Measurements from ENCODE around the gene DLG5.
A peak's percentile ranks its signal among the peaks of the same experiment; 100 is the strongest.

DLG5 gene

GRCh38 chr10:77911535-77912123 is 14.9 kb downstream of the DLG5 start:
- peak; percentile 62 for DNase-seq

DNA sequence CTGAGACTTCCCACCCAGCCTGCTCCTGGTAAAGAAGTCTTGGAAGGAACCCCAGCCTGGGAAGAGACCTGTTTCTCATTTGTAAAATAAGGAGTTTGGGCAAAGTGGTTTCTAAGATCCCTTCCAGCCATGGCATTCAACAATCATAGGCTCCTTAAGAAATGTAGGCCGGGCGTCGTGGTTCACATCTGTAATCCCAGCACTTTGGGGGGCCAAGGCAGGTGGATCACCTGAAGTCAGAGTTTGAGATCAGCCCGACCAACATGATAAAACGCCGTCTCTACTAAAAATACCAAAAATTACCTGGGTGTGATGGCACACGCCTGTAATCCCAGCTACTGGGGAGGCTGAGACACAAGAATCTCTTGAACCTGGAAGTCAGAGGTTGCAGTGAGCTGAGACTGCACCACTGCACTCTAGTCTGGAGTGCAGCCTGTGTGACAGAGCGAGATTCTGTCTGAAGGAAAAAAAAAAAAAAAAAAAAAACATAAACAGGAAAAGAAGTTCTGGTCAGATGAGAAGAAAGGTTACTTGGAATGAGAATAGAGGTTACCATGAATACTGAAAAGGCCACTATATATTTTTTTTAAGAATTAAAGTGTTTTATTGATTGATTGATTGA is 15.9 kb downstream of the DLG5 start:
- no peak for DNase-seq

GRCh38 chr10:77909749-77910375 is 16.7 kb downstream of the DLG5 start:
- DNase-seq, result no peak

DNA sequence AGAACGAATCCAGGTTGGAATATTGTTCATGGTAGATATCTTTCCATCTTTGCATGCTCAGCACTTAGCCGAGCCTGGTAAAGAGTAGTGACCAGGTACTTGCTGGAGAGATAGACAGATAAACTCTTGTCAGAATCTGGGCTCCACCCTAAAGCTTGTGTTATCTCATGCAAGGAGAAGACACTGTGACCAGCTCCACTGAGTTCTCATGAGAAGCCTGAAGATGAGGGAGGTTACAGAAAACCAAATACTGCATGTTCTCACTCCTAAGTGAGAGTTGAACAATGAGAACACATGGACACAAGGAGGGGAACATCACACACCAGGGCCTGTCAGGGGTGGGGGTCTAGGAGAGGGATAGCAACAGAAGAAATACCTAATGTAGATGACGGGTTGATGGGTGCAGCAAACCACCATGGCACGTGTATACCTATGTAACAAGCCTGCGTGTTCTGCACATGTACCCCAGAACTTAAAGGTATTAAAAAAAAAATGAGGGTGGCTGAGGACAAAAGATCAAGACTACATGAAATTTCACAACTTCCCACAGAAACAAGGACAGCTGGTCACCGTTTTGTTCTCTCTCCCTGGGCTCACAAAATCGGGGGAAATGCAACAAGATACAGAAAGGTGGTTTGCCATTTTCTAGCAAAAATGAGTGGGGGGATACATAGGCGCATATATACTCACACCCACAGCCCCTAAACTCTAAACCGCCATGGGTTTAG is 17.4 kb downstream of the DLG5 start:
- no peak for DNase-seq

GRCh38 chr10:77907900-77908717 is 18.4 kb downstream of the DLG5 start:
- no peak for DNase-seq

DNA sequence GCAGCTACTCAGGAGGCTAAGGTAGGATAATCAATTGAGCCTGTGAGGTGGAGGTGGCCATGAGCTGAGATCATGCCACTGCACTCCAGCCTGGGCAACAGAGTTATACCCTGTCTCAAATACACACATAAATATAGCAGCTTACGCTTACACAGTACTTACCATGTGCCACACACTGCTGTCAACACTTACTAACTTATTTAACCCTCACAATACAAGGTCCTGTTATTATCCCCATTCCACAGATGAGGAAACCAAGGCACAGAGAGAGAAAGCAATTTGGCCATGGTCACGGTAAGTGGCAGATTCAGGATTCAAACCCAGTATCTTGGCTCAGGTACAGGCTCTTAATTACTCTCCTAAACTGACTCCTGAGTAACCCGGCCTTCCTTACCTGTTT is 19.1 kb downstream of the DLG5 start:
- no peak for DNase-seq

- no peak for DNase-seq
Observed at GRCh38 chr10:77906951-77907421, 19.6 kb downstream of the DLG5 start.

- DNase-seq, result no peak
Observed at GRCh38 chr10:77905781-77906180, 20.8 kb downstream of the DLG5 start.

DNA sequence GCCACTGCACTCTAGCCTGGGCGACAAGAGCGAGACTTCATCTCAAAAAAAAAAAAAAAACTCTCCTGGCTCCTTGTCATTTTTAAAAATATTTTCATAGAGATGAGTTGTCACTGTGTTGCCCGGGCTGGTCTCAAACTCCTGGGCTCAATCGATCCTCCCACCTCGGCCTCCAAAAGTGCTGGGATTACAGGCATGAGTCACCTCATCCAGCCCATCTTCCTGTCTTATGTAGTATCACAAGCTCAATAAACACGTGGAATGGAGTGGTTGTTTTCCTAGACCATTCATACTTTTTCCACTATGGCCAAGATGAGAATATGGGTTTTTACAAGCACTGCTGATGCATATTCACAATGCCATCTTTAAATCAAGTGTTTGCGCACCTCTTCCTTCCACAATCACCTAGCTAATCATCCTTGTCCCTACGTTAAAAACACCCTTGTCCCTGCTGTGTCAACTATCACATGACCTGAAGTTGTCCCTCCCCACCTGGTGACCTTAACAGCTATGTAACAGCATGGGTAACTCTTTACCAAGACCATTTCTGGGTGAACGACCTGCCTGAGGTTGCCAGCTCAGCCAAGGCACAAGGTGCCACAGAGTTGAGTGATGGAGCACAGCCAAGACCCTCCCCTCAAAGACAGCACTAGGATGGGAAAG is 21.3 kb downstream of the DLG5 start:
- no peak for DNase-seq

DNA sequence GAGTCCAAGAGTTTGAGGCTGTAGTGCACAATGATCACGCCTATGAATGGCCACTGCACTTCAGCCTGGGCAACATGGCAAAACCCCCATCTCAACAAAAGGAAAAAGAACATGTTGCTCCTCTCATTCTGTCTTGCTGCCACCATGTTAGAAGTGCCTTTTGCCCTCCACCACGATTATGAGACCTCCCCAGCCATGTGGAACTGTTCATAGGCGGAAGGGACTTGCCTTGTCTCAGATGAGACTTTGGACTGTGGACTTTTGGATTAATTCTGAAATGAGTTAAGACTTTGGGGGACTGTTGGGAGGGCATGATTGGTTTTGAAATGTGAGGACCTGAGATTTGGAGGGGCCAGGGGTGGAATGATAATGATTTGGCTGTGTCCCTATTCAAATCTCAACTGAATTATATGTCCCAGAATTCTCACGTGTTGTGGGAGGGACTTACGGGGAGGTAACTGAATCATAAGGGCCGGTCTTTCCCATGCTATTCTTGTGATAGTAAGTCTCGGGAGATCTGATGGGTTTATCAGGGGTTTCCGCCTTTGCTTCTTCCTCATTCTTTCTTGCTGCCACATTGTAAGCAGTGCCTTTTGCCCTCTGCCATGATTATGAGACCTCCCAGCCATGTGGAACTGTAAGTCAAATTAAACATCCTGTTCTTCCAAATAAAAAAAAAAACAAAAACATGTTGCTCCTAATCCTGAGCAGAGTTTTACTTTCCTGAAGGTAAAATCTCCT is 22.3 kb downstream of the DLG5 start:
- DNase-seq, result no peak

- DNase-seq, result no peak
Observed at GRCh38 chr10:77902159-77902558, 24.4 kb downstream of the DLG5 start.

- no peak for DNase-seq
Observed at GRCh38 chr10:77901743-77902142, 24.8 kb downstream of the DLG5 start.

GRCh38 chr10:77899690-77900089 is 26.9 kb downstream of the DLG5 start:
- DNase-seq, result no peak

DNA sequence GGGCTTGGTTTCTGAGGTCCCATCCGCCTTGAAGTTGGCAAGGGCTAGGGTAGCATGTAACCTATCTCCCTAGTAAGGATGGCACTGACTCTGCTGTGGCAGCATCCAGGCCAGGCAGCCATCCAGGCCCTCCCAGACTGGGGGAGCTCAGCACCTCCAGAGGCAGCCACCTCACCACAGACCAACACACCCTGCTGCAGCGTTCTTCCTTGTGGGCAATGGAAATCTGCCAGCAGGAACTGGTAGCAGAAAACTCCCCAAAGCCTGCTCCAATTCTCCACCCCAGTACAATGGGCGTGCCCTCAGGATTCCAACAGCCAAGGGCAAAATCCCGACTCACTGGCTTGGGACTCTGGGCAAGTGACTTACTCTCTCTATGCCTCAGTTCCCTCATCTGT is 27.5 kb downstream of the DLG5 start:
- DNase-seq, result peak; percentile 65

- DNase-seq, result no peak
Observed at GRCh38 chr10:77898323-77899079, 28.1 kb downstream of the DLG5 start.

DNA sequence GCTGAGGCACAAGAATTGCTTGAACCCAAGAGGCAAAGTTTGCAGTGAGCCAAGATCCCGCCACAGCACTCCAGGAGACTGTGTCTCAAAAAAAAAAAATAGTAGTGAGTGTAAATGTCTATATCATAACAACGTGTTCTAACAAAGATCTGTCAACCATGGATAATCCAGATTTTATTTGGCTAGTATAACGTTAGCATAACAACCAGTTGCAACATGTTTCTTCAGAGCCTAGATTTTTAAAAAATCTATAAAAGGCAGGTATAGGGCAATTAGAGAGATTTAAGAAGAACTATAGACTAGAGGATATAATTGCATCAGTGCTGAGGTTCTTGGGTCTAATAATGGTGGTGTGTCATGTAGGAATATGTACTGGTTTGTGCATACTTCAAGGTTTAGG is 30.5 kb downstream of the DLG5 start:
- no peak for DNase-seq

- DNase-seq, result no peak
Observed at GRCh38 chr10:77894058-77894457, 32.5 kb downstream of the DLG5 start.

DNA sequence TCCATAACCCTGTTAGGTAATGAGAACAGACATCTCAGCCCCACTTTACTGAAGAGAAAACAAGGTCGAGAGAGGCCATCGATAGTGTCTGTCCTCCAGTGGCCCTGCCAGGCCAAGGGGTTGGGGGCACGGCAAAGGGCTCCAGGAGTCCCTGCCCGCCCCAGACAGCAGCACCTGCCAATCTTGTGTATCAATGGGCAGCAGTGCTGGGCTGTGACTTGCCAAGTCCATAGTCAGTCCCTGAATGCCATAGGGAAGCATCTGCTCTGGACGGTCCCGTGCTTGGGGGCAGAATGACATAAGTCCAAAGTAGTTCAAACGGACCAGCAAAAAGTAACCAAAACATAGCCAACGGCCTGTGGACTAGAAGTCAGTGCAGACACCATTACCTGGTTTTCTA is 33.2 kb downstream of the DLG5 start:
- DNase-seq, result no peak

DNA sequence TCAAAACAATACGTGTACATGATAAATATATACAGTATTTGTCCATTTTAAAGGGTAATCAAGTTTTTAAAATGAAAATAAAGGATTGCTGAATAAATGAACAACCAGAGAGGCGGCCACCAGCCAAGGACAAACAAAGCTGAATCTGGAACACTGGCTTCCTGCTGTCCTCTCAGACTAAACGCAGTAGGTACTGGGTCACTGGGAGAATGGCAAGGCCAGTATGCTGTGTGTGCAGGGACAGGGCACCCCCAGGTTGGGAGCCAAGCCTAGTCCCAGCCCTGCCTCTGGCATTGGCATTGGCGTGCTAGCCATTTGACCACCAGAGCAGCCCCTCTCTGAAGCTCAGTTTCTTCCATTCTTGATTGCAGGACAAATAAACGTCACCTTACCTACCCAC is 33.8 kb downstream of the DLG5 start:
- DNase-seq, result no peak

- DNase-seq, result no peak
Observed at GRCh38 chr10:77892021-77892739, 34.4 kb downstream of the DLG5 start.

All from T1000 (cell line).